Measurements from ENCODE around the gene ZNF423.

ZNF423 gene

DNA sequence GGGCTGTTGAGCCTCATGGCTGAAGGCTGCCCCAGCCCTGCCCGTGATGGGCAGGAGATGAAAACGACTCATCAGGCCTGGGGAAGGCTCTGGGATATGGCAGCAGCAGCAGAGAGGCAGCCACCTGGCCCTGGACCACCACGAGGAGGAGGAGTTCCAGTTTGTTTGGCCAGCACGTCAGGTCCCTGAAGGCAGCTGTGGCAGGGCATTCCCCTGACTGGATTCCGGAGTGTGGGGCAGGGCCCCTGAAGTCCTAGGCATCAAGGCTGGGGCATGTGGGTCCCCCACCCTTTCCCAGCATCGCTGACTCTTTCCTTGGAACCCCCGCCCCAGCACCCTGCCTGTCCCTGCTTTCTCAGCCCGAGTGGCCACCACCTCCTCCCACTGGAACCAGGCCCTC lies 197.4 kb downstream of the ZNF423 start:
- no peak for FAIRE-seq

DNA sequence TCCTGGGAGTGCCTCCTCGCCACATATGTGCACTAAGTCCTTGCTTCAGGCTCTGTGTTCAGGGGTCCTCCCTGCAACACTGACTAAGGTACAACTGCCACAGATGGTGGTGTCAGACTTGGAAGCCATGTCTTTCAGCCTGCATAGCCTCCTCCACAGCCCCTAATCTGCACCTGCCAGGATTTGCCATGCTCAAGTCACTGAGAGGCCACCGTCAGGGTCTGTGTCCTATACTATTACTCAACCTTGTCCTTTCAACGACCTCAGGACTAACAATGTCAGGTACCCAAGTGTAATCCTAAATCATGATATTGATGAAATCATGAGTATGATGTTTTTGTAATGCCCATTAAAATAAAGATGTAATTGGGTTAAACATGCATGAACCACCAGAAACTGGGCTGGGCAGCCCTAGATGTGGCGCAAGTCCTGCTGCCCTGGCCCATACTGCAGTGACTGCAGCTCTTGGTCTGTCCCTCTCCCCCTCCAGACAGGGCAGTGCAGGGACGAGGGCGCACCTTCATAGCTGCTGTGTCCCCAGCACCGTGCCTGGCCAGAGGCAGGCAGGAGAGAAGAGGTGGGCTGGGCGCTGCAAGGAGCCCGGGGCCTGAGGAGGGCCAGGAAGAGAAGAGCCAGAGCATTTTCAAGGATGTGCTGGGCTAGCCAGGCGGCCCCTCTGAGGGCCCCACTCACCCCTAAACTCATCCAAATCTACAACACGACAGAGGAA lies 198.0 kb downstream of the ZNF423 start:
- FAIRE-seq: no peak

DNA sequence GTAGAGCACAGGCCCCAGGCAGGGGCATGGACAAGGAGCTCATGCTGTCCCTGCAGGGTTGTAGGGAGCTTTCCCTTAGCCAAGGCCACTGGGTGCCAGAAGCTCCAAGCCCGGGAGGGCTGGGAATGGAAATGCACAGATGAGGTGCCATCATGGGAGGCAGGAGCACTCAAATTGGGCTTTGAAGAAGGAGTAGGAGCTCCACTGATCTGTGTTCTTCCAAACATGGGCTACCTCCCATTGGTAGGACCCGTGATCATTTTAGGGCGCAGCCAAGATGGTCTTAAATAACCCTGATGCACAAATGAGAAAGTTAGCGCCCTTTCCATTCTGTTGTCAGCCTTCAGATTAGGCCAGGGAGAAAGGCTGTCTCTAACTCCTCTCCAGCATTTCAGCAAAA lies 201.5 kb downstream of the ZNF423 start:
- no peak for FAIRE-seq

DNA sequence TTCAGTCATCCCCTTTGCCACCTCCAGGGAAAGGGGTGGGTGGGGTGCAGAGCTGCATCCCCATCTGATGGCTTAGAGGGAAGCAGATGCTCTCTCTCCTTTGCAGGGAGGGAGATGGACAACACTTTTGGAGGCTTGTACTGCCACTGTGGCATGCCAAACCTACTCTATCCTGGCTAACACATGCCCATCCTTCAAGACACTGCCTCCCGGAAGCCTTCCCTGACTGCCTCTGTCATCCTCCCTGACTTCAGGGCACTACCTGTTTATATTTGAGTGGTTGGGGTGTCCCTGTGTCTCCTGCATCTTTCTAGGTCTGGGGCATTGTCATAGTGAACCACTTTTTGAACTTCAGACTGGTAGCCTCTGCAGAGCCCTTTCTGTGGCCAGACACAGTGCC lies 202.3 kb downstream of the ZNF423 start:
- no peak for FAIRE-seq

DNA sequence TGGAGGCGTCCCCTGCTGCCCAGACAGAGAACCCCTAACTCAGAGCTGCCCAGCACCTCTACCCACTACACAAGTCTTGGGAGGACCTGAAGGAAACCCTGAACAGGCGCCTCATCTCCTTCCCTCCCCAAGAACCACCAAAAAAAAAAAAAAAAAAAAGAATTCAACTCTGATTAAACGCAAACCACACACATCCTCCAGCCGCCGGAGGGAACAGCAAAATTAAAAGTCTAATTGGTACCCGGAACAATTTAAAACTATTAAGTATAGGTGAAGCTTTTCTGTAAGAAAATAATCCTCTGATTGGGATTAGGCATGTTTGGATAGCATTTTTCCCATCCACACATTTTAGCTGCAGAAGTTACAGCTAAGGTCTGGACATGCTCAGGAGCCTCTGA lies 202.7 kb downstream of the ZNF423 start:
- FAIRE-seq: no peak

DNA sequence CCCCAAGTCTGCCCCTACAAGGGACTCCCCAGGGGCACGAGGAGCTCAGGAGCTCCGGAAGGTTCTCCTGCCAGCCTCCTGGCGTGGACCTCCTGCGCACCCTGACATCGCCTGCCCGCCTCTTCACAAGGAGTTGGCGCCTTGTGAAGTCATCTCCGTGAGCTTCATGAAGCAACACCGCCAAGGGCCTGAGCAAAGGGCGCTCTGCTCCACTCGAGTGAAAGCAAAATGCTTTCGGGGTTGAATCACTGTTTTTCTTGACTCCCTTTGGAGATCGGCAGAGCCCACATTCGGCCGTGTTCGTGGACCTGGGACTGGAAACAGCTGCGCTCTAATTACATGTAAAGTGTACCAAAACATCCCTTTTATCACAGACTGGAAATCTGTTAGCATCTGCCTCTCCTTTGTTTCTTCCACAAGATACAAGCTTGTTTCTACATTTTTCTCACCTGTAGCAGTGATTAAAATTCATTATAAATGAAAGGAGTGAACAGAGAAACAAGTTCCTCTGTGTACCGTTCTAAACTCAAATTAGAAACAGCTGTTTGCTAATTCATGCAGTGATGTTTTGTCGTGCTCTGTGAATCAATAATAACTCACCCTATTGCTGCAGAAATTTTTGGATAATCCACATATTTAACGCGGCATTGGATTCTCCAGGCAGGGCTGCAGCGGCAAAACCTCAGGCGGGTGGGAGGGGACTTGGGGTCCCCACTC lies 203.3 kb downstream of the ZNF423 start:
- FAIRE-seq: no peak

DNA sequence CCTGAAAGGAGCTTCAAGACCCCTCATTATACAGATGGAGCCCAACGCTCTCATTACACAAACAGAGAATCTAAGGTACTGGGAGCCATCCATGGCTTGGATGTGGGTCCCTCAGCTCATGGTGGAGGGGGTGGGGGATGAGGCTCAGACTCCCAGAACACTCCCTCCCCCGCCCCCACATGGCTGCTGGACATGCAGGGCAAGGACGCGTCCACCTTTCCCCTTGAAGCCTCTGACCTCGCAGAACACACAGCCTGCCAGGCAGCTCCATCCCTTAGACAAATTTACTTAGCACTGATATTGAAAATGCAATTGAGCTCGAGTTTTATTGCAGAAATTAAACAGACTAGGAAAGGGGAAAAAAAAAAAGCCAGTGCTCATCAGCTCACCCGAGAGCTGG lies 203.9 kb downstream of the ZNF423 start:
- FAIRE-seq: no peak

DNA sequence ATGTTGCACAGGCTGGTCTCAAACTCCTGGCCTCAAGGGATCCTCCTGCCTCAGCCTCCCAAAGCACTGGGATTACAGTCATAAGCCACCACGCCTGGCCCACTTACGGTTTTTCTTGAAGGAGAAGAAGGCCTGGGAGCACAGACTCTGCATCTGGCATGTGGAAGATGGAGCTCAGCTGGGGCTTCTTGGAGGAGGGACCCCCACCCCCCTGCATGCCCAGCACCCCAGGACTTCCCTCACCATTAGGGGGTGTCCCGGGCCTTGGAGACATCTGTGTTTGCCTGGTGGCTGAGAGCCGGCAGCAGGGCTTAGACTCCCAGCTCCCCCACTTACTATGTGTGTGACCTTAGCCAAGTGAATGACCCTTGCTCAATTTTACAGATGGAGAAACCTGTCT lies 204.7 kb downstream of the ZNF423 start:
- FAIRE-seq: no peak

DNA sequence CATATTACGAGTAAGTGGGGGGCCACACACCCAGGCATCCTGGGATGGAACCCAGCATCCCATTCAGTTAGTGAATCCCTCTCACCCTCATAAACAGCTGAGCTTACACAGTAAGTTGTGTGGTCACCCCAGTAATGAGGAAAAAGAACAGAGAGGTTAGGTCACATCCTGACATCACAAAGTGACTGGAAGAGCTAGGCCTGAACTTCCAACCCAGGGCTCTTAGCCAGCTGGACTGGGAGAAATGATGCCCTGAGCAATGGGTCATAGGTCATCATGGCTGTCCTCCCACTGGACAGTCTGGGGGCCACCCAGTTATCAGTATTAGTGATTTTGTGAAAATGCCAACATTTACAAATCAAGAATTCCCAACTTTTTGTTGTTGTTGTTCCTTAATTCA lies 205.3 kb downstream of the ZNF423 start:
- no peak for FAIRE-seq

DNA sequence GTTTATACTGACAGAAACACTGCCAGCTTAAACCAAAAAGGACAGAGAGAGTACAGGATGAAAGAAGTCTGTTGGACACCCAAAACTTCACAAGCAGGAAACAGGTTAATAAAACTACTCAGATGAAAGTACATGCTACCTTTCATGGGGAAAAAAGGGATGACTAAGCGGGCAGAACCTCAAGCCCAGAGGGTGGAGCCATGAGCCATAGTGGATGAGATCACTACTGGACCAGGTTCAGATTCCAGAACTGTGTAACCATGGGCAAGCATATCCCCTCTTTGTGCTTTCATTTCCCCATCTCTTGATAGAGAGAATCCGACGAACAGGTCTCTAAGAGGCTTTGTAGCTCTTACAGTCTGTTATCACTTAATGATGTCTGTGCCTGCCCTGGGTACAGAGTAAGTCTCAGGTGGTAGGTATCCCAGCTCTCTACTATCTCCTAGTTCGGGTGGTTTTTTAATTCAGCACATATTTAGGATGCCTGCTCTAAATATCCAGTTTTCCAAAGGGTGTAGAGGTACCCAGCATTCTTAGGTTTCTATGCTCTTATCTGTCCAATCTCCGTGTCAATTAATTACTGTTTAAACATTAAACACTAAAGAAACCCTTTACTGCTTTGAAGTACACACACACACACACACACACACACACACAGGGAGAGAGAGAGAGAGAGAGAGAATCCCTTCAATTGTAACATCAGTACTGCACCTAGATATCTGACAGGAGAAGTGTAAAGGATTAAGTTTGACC lies 206.7 kb downstream of the ZNF423 start:
- FAIRE-seq: no peak

DNA sequence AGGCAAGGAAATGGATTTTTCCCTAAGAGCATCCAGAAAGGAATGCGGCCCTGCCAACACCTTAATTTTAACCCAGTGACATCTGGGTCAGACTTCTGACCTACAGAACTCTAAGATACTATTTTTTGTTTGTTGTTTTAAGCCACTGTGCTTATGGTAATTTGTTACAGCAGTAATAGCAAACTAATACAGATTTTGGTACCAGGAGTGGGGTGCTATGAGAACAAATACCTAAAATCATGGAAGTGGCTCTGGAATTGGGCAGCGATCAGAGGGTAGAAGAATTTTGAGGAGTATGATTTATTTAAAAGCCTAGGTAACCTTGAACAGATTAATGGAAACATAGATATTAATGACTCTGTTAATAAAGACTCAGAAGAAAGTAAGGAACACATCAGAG lies 208.2 kb downstream of the ZNF423 start:
- no peak for FAIRE-seq

DNA sequence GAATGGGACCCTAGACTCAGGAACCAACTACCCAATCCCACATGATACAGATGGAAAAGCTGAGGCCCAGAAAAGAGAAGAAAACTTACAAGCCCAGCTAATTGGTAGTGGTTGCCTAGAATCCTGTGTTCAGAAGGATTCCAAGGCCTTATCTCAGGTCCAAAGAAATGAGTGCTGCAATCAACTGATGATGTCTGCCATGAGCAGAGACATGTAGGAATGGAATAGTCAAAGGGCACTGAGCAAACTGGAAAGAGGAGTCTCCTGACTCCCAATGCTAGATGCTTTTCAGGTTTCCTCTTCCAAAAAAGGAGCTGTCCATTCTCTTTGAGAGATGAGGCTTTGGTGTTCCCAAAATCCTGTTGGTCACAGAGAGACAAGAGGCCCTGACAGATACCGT lies 210.6 kb downstream of the ZNF423 start:
- FAIRE-seq: no peak

DNA sequence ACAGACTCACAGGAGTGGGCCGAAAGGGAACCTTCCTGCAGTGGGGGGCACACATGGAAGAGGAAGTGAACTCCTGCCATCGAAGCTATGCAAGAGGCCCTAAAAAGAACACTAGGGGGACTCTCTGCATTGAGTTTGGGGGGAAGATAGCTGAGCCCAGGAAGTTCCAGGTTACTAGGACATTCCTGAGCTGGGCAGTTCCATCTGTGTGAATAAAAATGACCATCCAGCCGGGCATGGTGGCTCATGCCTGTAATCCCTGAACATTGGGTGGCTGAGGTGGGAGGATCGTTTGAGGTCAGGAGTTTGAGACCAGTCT lies 211.8 kb downstream of the ZNF423 start:
- FAIRE-seq: no peak

DNA sequence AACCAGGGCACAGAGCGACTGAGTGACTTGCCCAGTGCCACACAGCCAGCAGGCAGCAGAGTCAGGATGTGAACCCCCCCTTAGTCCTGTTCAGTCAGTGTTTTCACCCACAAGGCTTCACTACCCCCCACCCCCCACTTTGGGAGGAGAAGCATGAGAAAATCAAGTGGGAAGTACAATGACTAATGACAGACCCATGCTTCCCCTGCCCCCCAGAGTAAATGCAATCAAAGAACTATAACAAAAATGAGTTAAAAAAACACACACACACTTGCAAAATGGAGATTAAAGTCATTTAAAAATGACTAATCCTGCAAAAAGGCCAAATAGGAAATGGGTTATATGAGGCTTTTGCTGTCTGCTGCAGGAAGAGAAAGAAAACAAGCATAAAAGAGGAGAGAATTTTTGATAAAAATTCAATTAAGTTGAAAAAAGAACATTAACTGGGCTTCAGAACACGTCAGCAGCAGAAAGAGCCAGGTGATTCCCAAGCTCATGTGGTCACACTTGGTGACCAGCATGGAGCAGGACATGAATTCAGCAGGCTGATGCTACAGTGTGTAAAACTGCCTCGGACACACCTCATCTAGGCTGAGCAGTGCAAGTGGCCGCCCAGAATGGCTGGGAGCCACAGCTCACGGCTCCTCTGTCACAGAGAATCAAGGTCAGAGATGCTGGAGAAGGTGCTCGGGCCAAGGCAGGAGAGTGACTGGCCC lies 212.3 kb downstream of the ZNF423 start:
- FAIRE-seq: no peak

DNA sequence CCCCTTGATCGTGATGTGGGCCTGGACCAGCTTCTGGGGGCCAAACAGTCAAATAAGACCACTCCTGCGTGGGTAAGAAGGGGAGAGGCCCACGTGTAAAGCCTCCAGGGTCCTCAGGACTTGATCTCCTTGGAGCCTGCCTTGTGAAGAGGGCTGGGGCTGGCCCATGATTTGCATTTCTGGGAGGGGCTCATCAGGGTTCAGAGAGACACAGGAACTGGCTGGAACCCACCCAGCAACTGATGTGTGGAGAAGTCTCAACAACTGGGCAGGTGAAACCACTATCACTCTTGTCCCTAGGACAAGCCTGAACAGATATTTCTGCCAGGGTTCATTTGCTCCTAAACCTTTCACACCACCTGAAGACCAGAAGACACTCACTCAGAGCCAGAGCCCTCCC lies 214.7 kb downstream of the ZNF423 start:
- FAIRE-seq: no peak

DNA sequence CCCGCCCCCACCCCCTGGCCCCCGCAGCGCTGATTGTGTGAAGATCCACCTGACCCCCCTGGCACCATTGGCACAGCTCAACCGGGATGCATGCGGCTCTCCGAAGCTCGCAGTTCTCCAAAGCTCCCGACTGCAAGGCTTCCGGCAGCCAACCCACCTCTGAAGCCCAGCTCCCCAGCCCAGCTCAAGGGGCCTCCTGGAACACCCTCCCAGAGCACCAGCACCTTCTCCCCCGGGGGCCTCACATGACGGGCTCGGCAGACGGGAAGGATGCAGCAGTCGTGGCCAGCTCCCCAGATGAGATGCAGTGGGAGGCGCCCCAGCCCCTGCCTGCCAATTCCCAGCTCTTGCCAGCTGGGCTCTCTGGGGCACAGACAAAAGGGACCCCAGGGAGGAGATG lies 215.3 kb downstream of the ZNF423 start:
- no peak for FAIRE-seq

DNA sequence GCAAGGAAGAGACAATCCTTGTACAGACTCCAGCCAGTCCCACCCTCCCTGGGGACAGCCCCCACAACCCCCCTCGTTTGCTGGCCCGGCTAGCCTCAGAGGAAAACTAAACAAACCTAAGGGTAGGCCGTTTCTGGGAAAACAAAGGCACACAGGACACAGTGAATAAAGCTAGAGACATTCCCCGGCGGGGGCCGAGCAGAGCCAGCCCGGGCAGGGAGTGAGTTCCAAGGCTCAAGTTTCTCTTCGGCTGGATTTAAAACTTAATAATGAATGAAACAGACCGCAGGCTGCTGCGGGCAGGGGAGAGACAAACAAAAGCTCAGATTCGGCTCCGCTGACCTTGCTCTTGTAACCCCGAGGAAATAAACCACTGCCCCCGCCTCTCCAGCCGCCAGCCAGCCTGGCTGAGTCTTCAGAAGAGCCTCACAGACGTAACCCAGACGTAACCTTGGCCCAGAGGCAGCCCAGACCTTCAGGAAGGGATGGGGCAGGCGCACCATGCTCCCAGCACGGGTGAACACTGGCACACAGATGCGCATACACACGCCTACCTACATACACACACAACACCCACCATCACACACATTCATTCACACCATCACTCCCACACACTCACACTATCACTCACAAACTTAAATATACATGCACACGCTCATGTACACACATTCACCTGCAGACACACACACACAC lies 216.0 kb downstream of the ZNF423 start:
- FAIRE-seq: no peak

DNA sequence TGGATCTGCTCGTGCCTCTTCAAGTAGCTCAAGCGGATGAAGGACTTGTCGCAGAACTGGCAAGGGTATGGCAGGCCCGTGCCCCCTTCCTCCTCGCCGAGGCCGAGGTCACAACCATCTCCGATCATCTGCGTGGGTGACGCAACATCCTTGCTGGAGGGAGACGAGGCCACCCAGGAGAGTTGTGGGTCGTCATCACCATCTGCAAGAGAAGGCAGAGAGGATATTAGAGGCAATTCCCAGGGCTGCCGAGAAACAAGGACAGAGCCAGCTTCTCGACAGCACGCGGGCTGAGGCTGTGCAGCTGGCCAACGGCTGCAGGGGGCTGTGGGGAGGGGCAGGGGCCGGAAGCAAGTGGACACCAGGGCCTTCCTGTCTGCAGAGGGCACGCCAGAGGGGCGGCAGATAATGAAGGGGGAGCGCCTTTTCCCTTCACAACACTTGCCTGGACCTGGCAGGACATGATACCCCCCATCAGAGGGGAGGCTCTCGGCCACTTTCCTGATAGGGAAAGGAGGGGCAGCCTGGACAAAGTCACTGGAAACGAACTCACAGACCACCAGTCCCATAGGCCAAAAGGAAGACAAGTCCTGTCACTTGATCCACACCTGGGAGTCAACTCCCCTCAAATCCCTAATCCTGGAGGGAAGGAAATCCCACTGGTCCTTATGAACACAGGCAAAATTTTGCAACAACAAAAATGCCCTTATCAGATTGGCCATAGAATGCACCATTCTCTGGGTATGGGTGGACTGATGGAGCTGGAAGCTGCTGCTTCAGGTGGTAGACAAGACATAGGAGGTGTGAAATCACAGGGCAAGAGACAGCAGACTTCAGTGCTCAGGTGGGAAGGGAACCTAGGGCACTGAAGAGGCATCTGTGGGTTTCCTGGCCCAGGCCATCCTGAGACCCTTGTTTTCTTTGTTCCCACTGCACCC lies 217.0 kb downstream of the ZNF423 start:
- no peak for FAIRE-seq

DNA sequence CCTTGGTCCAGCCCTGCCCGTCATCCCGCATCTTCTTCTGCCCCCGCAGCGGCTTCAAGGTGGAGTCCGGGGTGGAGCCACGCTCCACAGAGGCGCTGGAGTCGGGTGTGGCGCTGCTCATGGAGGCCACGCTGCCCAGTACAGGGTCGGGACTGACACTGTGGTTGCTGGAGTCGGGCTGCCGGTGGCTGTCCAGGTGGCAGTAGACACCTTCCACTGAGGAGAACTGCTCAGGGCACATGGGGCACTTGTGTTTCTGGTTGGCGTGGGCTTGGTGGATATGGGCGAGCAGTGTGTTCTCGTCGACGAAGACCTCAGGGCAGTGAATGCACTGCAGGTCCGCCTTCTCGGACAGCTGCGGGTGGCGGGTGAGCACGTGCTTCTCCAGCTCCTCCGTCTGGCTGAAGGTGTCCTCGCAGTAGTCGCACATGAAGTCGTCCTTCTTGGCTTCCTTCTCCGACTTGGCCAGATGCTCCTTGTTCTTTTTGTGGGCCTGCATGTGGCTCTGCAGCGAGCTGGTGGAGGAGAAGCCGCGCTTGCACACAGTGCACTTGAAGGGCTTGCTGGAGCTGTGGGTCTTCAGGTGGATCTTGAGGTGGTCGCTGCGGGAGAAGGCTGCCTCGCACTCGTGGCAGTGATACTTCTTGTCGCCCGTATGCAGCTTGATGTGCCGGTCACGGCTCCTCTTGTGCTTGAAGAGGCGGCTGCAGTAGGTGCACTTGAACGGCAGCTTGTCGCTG lies 217.8 kb downstream of the ZNF423 start:
- no peak for FAIRE-seq

DNA sequence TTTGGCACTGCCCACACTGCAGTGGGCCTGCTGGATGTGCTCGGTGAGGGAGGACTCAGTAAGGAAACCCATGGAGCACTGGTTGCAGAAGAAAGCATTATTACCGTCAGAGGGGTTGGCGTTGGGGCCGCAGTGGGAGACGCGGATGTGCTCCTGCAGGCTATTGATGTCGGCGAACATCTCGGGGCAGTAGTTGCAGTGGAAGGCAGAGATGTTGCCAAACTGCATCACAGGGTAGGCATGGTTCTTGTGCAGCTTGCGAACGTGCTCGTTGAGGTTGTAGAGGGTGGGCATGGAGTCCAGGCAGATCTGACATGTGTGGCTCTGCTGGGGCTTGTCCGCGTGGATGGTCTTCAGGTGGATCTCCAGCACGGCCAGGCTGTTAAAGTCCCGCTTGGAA lies 218.4 kb downstream of the ZNF423 start:
- FAIRE-seq: no peak

DNA sequence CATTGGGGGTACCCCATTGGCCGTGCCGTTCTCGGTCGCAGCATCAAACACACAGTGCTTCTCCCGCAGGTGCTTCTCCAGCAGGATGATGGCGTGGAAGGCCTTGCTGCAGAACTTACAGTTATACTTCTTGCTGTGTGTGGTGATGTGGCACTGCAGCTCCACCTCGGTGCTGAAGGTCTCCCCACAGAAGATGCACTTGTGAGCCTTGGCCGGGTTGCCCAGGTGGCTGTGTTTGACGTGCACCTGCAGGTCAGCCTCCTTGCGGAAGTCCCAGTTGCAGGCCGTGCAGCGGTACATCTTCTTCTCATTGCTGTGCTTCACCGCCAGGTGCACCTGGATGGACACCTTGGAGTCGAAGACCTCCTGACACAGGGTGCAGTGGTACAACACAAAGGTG lies 219.3 kb downstream of the ZNF423 start:
- no peak for FAIRE-seq
